BE2C (cell line): ENCODE results near the gene ZKSCAN3.
A peak's percentile ranks its signal among the peaks of the same experiment; 100 is the strongest.
"Not testable (repeated sequence)": the region's sequence is repeated elsewhere in the genome, so short reads cannot be mapped to it uniquely, and the experiment has no call there.

ENCODE experiments used
- DNase-seq: peaks from one replicate; pipeline ENCODE4 v3.0.0-alpha.2; 2020
- H3K27me3 ChIP-seq: fragments of 250-450 bp; sonication (Bioruptor Pico); 2 replicates; pipeline ENCODE4 v1.5.1; 2020; ENCODE audit warnings: mild to moderate bottlenecking
- H3K36me3 ChIP-seq: fragments of 250-450 bp; sonication (Bioruptor Pico); 2 replicates; pipeline ENCODE4 v1.5.1; 2020; ENCODE audit warnings: mild to moderate bottlenecking
- H3K4me1 ChIP-seq: fragments of 250-450 bp; sonication (Bioruptor Pico); 2 replicates; pipeline ENCODE4 v1.5.1; 2020
- H3K4me3 ChIP-seq: 2 replicates; pipeline ENCODE4 v1.5.1; 2011; ENCODE audit warnings: low read depth, low read length
- H3K9me3 ChIP-seq: fragments of 250-450 bp; sonication (Bioruptor Pico); 2 replicates; pipeline ENCODE4 v1.5.1; 2020
- TF ChIP-seq, protein P1 (sequence below): IDR thresholded peaks from 2 replicates; pipeline ENCODE4 v1.5.1; 2012; ENCODE audit warnings: mild to moderate bottlenecking, low read depth, low read length

The ZKSCAN3 gene

DNA sequence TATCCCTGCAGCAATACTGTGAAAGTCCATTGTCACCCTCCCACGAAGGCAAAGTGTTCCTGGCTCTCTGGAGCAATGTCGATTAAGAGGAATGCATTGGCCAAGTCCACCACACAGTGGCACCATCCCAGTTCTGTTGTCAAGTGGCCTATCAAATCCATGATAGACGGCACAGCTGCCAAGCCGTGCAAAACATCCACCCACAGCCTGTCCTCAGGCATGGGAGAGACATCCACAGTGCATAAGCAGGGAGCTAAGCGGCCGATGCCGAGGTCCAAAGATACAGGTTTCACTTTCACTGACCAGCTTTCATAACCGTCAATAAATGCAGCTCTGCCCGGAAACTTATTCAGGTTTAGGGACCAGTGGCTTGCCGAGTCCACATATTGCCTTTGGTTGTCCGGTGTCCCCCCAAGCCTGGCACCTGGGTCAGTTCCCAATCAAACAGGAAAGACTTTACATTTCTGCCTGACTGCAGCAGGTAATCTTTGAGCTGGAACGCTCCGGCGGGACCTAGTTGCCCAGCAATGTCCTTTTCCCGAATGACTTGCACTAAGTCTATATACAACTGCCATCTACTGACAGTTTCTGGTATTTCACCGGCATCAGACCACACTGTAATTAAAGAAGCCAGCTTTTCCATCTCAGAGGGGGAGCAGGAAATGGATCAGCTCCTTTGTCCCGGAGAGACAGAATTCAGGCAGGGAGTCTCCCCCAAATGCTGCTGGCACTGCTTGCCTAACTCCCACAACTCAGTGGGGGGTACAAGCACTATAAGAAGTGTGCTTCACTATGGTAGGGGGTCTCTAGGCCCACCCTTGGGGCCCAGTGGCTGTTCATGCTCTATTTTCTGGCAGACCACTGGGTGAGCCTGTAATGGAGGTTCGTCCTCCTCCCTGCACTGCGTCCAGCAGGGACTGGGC lies 6.3 kb downstream of the ZKSCAN3 start:
- DNase-seq = peak; percentile 79
- Histone ChIP-seq H3K4me3 (peak overlapping the region; percentile 89), H3K27me3 (no peaks in the 10 kb centered on the region), H3K4me1 (no peaks in the 10 kb centered on the region), H3K36me3 (no peaks in the 10 kb centered on the region), H3K9me3 (no peaks in the 10 kb centered on the region)
- TF ChIP-seq, protein P1, sequence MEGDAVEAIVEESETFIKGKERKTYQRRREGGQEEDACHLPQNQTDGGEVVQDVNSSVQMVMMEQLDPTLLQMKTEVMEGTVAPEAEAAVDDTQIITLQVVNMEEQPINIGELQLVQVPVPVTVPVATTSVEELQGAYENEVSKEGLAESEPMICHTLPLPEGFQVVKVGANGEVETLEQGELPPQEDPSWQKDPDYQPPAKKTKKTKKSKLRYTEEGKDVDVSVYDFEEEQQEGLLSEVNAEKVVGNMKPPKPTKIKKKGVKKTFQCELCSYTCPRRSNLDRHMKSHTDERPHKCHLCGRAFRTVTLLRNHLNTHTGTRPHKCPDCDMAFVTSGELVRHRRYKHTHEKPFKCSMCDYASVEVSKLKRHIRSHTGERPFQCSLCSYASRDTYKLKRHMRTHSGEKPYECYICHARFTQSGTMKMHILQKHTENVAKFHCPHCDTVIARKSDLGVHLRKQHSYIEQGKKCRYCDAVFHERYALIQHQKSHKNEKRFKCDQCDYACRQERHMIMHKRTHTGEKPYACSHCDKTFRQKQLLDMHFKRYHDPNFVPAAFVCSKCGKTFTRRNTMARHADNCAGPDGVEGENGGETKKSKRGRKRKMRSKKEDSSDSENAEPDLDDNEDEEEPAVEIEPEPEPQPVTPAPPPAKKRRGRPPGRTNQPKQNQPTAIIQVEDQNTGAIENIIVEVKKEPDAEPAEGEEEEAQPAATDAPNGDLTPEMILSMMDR = peak; percentile 79

DNA sequence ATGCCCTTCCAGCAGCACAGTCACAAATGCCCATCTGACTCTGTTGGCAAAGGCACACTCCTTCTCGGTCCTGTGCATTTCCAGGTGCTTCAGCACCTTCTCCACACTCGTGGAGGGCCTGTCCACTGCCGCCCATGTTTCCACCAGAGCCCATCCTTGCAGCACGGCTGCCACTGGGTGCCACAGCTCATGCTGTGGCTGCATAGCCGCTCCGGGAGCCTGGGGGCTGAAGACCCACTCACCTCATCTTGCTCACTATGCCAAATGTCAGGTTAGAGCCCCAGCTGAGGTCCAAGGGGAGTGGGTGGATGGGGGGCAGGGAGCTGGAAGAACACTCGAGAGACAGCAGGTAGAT lies 6.9 kb downstream of the ZKSCAN3 start:
- Histone ChIP-seq H3K36me3 (no peaks in the 10 kb centered on the region; the same call in 1 of the 2 replicates), H3K9me3 (no peaks in the 10 kb centered on the region), H3K4me3 (no peak overlapping the region), H3K27me3 (no peaks in the 10 kb centered on the region), H3K4me1 (no peaks in the 10 kb centered on the region)
- TF ChIP-seq, protein P1 = no peak
- no peak for DNase-seq

DNA sequence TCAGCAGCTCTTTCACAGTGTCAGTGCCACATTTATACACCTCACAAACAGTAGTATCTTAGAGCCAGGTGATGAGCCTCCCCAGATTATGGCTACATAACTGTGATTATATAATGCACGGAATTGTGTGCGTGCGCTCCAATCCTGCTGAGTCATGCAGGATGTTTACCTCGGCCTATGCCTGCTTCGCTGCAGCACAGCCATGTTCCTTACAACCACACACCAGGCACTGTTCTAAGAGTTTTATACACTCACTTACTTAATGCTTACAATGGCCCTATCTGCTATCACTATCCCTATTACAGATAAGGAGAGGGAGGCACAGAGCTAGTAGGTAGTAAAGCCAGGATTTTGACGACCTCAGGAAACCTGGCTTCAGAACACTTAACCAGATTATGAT lies 7.3 kb downstream of the ZKSCAN3 start:
- Histone ChIP-seq H3K4me3 (no peak overlapping the region), H3K36me3 (no peaks in the 10 kb centered on the region; the same call in 1 of the 2 replicates), H3K27me3 (no peaks in the 10 kb centered on the region), H3K4me1 (no peaks in the 10 kb centered on the region), H3K9me3 (no peaks in the 10 kb centered on the region)
- DNase-seq = no peak
- TF ChIP-seq, protein P1 = no peak

DNA sequence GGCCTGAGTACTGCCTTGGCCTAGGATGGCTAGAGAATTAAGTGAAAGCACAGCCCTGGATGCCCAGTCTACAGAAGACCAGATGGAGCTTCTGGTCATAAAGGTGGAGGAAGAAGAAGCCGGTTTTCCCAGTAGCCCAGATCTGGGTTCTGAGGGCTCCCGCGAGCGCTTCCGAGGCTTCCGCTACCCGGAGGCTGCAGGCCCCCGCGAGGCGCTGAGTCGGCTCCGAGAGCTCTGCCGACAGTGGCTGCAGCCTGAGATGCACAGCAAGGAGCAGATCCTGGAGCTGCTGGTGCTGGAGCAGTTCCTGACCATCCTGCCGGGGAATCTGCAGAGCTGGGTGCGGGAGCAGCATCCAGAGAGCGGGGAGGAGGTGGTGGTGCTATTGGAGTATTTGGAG lies 9.8 kb downstream of the ZKSCAN3 start:
- not testable (repeated sequence) for H3K36me3 ChIP-seq, H3K4me1 ChIP-seq, DNase-seq, H3K4me3 ChIP-seq, H3K27me3 ChIP-seq, H3K9me3 ChIP-seq

DNA sequence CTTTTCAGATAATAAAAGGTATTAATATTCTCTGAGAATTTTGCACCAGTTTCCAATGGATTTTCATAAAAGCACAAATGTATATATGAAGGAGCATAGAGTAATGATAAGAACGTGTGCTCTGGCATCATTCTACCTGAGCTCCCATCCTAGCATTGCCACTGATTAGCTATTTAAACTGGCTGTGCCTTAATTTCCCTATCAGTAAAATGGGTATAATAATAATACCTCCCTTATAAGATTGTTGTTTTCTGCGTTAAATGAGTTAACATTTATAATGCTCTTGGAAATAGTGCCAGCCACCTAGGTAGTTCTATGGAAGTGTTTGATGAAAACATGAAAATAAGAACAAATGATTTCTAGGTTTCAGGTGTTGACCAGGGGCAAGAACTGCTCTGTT lies 11.2 kb downstream of the ZKSCAN3 start:
- no peaks in the 10 kb centered on the region for H3K27me3 ChIP-seq
- H3K4me3 ChIP-seq = no peak overlapping the region
- DNase-seq = no peak
- H3K4me1 ChIP-seq = no peaks in the 10 kb centered on the region
- H3K9me3 ChIP-seq = no peaks in the 10 kb centered on the region
- H3K36me3 ChIP-seq = peaks cover 11% of the 10 kb centered on the region
- TF ChIP-seq, protein P1 = no peak

DNA sequence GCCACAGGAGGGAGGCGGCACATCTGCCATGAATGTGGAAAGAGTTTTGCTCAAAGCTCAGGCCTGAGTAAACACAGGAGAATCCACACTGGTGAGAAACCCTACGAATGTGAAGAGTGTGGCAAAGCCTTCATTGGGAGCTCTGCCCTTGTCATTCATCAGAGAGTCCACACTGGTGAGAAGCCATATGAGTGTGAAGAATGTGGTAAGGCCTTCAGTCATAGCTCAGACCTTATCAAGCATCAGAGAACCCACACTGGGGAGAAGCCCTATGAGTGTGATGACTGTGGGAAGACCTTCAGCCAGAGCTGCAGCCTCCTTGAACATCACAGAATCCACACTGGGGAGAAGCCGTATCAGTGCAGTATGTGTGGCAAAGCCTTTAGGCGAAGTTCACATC lies 15.8 kb downstream of the ZKSCAN3 start:
- DNase-seq, H3K4me3 ChIP-seq, H3K9me3 ChIP-seq, H3K27me3 ChIP-seq, H3K4me1 ChIP-seq: not testable (repeated sequence)
- peaks cover 15% of the 10 kb centered on the region for H3K36me3 ChIP-seq

DNA sequence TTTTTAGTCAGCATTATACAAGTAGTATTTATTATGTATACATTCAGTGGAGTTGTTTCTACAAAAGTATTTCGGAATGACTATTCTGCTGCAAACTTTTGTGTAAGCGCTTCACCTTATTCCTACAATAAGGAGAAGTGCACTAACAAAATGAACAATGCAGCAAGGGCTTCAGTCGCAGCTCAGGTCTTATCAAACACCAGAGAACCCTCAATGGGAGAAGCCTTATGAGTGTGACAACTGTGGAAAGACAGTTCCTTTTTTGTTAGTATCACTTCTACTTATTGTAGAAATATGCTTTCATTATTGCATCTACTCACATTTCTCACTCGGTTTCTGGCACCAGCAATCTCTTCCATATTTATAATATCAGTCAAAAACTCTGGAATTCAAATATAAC lies 18.8 kb downstream of the ZKSCAN3 start:
- Histone ChIP-seq H3K9me3 (no peaks in the 10 kb centered on the region), H3K4me3 (no peak overlapping the region), H3K27me3 (no peaks in the 10 kb centered on the region), H3K4me1 (no peaks in the 10 kb centered on the region), H3K36me3 (peaks cover 15% of the 10 kb centered on the region)
- DNase-seq = no peak
- TF ChIP-seq, protein P1 = no peak
